Activated T-cell treated with anti-CD3 and anti-CD28 coated beads, Interleukin-2, amount 50 U/mL, for 4 hours (primary cell): Measurements from ENCODE around the gene LZIC. TPM values are rescaled to one million over a fixed set of nuclear protein-coding genes. Genes with fewer than 3 reads are reported as not detected.
A peak's percentile ranks its signal among the peaks of the same experiment; 100 is the strongest.

Source experiments
- ATAC-seq, 2 donors: fragments of 200-7000 bp; cut with Tn5 transposase; one replicate each; pipeline ENCODE4 v1.10.0; 2021
- DNase-seq: peaks from one replicate; pipeline ENCODE4 v3.0.0-alpha.2; 2020
- H3K27me3 Mint-ChIP-seq: one replicate; pipeline ENCODE4 v1.8.0; 2021; ENCODE audit warnings: low read depth, mixed read lengths
- H3K36me3 Mint-ChIP-seq: one replicate; pipeline ENCODE4 v1.8.0; 2022; ENCODE audit warnings: mixed read lengths; ENCODE audit not compliant: insufficient read depth
- H3K4me1 Mint-ChIP-seq: one replicate; pipeline ENCODE4 v1.8.0; 2021; ENCODE audit warnings: low read depth, mixed read lengths
- H3K4me3 Mint-ChIP-seq: one replicate; pipeline ENCODE4 v1.8.0; 2021; ENCODE audit warnings: mild to moderate bottlenecking, moderate library complexity, mixed read lengths
- H3K9me3 Mint-ChIP-seq: one replicate; pipeline ENCODE4 v1.8.0; 2021; ENCODE audit warnings: mixed read lengths
- total RNA-seq, 3 donors: library from RNA; stranded (reverse); gene quantifications; one replicate each; pipeline ENCODE4 v1.2.1, GENCODE V29; 2021

LZIC gene
- total RNA-seq, 3 donors from 2014 or later: 31.4 to 35.5 (median 35.5) TPM

- ATAC-seq: no peak
- Mint-ChIP-seq H3K4me3 (no peak overlapping the region), H3K27me3 (no peaks in the 10 kb centered on the region), H3K4me1 (peaks cover 19% of the 10 kb centered on the region), H3K36me3 (peaks cover 2% of the 10 kb centered on the region), H3K9me3 (no peaks in the 10 kb centered on the region)
- DNase-seq: no peak
Measured at GRCh38 chr1:9884805-9885204, 58.4 kb downstream of the LZIC start.

GRCh38 chr1:9883585-9884449 is 59.4 kb downstream of the LZIC start:
- DNase-seq (no peak), ATAC-seq (no peak)
- Mint-ChIP-seq H3K36me3 (no peaks in the 10 kb centered on the region), H3K27me3 (no peaks in the 10 kb centered on the region), H3K4me3 (no peak overlapping the region), H3K4me1 (peaks cover 16% of the 10 kb centered on the region), H3K9me3 (no peaks in the 10 kb centered on the region)

GRCh38 chr1:9882945-9883303 is 60.3 kb downstream of the LZIC start:
- no peak overlapping the region for H3K4me3 Mint-ChIP-seq
- ATAC-seq: no peak
- H3K9me3 Mint-ChIP-seq: no peaks in the 10 kb centered on the region
- H3K4me1 Mint-ChIP-seq: peaks cover 16% of the 10 kb centered on the region
- no peak for DNase-seq
- H3K36me3 Mint-ChIP-seq: no peaks in the 10 kb centered on the region
- no peaks in the 10 kb centered on the region for H3K27me3 Mint-ChIP-seq

- Mint-ChIP-seq H3K9me3 (no peaks in the 10 kb centered on the region), H3K4me3 (no peak overlapping the region), H3K4me1 (peaks cover 16% of the 10 kb centered on the region), H3K27me3 (no peaks in the 10 kb centered on the region), H3K36me3 (no peaks in the 10 kb centered on the region)
- DNase-seq (no peak), ATAC-seq (peak; percentile 30 to 43)
Measured at GRCh38 chr1:9882296-9882944, 60.8 kb downstream of the LZIC start.

GRCh38 chr1:9881838-9882249 is 61.3 kb downstream of the LZIC start:
- Mint-ChIP-seq H3K27me3 (no peaks in the 10 kb centered on the region), H3K4me1 (peaks cover 16% of the 10 kb centered on the region), H3K4me3 (no peak overlapping the region), H3K9me3 (no peaks in the 10 kb centered on the region), H3K36me3 (no peaks in the 10 kb centered on the region)
- DNase-seq (no peak), ATAC-seq (peak in 1 of 2 donors; percentile 48)

Other genes starting within 250 kb of the LZIC start
- gene CLSTN1, start 119.4 kb downstream of the LZIC start, total RNA-seq: 10 to 100 TPM; 34.4 to 38.5 (median 34.6) TPM
- 1 to 10 TPM; 4.2 to 5.2 (median 4.7) TPM for gene CTNNBIP1, start 33.1 kb downstream of the LZIC start, total RNA-seq
- gene NMNAT1, start 84 bp upstream of the LZIC start, total RNA-seq: 1 to 10 TPM; 3.8 to 5.9 (median 4.4) TPM
- not detected for gene RBP7, start 53.8 kb upstream of the LZIC start, total RNA-seq
- 10 to 100 TPM; 31.5 to 35.9 (median 33.7) TPM for gene UBE4B, start 89.6 kb upstream of the LZIC start, total RNA-seq